HG03066 (cell line): ENCODE data around the gene DAAM2.

Experiments used
- ATAC-seq: cut with Tn5 transposase; IDR thresholded peaks from one replicate; pipeline ENCODE4 v1.9.1; 2021; ENCODE audit warnings: low read depth; ENCODE audit not compliant: unreplicated experiment

DAAM2 gene

DNA sequence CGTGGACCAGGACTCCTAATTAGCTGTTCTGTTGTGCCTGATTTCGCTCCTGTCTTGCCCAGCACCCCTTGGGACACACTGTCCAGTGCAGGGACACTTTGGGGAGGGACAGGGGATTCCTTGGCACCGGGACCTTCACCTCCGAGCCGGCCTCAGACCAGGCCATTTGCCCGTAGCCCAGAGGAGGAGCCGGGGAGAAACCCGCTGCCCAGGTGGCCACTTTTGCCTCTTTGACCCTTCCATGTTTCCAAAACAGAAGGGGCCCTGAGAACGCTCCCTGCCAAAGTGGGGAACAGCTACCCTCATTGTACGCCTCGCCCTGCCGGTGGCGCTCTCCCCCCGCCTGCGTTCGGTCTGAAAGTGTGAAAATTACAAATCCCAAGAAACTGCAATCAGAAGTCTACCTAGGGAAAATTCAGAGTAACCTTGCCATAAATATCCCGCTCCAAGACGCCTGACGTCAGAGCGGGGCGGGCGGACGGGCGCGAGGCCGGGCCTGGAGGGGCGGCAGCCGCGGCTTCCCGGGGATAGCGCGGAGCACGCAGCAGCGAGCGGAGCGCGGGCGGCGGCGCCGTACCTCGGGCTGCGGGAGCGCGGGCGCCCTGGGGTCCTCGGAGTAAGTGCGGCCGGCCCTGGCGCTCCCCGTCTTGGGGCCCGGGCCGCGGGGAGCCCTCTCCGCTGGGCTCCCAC is at the start of gene DAAM2:
Gene DAAM2 (plus strand): TSS at position 527 of the 690 bp plus-strand sequence. CDS start 63,927 bp downstream, outside the sequence.
- no peak for ATAC-seq

DNA sequence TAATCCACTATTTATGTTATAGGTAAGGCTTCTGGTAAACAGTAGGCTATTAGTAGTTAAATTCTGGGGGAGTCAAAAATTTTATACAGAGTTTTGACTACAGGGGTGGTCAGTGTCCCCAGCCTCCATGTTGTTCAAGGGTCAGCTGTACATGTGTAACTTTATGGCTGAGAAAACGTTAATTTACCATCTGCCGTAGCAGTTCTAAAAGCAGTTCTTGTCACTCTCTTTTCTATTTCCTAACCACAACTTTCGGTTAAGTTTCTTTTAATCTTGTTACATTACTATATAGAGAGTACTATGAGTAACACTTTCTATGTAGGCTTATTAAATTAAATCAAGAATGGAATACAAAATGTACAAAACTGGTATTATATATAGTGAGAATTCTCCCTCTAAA is 45.4 kb upstream of the DAAM2 start:
- no peak for ATAC-seq

DNA sequence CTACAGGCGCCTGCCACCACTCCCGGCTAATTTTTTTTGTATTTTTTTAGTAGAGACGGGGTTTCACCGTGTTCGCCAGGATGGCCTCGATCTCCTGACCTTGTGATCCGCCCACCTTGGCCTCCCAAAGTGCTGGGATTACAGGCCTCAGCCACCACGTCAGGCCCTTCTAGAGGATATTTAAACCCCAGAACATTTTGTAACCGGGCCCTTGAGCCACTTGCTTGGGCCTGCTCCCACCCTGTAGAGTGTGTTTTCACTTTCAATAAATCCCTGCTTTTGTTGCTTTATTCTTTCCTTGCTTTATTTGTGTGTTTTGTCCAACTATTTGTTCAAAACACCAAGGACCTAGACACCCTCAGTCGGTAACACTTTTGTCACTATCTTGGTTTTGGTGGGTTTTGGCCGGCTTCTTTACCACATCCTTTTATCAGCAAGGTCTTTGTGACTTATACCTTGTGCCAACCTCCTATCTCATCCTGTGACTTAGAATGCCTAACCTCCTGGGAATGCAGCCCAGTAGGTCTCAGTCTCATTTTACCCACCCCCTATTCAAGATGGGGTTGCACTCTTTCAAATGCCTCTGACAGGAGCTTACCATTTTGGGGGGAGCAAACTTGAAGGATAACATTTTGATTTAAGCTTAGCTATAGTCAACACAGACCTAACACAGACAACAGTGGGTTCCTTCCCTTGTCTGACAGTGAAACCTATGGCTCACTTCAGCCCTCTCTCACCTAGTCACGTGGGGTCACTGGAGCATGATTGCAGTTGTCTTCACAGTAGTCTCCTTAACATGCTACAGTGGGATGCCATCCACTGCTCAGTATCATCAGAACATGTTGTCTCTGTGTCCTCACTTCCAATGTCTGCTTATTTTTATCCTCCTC is 39.1 kb upstream of the DAAM2 start:
- ATAC-seq = no peak

DNA sequence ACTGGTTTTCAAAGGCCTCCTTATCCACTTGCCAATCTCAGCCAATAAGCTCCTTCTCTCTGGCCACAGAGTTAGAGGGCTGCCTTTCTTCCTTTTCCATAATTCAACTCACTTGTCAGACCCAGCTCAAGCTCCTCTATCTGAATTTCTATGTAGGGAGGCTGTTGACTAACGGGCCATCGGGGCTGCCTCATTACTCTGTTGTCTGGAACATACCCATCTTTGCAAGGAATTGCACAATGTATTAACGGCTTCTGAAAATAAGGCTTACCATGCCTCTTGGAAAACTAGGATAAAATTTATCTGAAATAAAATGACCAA is 38.5 kb upstream of the DAAM2 start:
- no peak for ATAC-seq

DNA sequence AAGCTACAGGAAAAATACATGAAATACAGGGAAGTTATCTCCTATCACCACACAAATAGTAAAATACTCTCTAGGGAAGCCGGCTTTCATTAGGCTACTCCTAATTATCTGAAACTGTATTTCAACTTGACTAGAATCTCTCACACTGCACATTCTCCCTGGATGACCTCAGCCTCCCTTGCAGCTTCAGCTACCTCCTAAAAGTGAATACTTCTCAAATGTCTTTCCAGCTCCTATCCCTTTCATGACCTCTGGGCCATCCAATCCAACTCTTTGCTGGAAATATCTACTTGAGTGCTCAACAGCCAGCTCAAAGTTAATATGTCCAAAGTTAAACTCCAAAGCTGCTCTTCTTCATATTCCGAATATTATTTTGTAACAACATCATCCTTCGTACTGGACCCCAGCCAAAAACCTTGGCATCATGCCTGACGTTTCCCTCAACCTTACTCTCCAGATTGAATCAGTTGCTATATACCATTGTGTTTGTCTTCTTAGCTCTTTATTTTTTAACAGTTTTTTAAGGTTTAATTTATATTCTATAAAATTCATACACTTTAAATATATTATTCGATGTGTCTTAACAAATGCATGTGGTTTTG is 37.6 kb upstream of the DAAM2 start:
- ATAC-seq = no peak

DNA sequence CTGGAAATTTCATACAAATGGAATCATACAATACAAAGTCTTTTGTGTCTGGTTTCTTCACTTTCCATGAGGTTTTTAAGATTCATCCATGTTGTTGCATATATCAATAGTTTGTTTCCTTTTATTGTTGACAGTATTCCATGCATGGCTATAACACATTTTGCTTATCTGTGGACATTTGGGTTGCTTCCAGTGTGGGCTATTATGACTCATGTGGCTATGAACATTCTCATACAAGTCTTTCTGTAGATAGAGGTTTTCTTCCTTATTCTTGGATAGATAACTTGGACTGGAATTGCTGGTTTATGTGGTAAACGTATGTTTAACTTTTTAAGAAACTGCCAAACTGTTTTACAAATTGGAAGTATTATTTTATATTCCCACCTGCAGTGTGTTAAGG is 36.9 kb upstream of the DAAM2 start:
- ATAC-seq = no peak

DNA sequence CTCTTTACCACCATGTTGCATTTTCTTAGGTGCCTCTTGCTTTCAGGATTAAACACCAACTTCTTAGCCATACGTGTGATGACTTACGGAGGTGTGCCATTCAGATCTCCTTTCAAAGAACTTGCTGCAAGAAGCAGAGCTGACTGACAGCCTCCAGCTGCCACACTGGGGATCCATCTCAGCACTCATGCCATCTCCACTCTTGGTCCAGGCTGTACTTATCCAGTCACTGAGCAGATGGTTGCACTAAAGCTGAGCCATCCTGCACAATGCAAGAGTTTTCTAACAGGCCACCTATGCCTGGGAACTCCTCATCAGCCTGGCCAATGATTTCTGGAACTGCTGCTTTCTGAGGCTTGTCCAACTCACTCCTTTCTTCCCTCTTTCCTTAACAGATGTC is 35.6 kb upstream of the DAAM2 start:
- no peak for ATAC-seq

DNA sequence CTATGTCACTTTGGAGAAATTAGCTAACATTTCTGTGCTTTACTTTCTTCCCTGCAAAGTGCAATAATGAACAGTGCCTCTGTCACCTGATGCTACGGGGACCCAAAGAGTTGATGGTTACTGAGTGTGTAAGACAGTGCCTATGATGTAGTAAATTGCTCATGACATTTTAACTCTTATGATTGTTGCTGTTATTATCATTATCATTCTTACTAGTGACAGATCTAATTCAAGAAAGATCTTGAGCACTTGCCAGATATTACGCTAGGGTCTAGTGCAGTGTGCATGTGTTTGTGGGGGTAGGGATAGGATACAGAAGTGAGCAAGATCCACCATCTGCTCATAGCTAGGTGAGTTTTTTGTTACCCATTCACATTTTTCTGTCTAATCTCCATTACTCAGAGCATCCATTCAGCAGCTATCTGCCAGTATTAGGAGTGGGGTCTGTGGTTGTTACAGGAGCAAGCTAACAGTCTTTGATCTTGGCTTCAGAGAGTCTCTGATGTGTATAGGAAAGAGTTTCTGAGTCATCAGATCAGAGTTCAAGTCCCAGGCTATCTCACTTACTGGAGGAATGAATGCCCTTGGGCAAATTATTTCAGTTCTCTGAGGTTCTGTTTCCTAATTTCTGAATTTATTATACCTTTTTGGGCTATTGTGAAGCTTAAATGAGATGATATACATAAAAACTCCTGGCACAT is 33.1 kb upstream of the DAAM2 start:
- no peak for ATAC-seq

DNA sequence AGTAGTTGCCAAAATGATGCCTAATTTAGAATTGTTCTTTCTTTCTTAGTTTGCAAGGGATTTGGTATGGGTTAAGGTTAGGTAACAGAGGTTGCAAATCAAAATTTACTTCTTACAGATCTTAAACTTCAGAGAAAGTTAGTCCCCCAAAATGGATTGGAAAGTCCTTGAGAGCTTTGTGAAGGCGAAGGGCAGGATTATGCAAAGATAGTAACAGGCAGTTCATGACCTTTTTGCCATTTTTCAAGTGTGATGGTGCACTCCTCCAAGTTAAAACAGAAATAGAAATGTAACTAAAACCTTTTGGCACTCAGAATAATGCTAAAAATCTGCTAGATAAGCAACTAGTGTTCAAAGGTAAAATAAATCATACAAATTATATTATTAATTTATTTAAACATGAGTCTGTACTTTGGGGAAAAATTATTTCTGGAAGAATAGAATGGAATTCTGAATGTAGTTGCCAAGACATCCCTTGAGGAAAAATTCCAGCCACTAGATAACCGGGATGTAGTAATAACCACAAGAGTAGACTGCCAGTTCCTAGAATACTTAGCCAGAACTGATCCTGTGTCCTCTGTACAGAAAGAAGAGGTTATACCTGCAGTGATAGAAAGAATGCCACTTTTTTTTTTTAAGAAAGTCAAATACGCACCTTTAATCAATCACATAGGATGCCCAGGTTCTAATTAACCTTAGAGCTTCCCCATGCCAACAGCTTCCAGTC is 31.8 kb upstream of the DAAM2 start:
- ATAC-seq = no peak

DNA sequence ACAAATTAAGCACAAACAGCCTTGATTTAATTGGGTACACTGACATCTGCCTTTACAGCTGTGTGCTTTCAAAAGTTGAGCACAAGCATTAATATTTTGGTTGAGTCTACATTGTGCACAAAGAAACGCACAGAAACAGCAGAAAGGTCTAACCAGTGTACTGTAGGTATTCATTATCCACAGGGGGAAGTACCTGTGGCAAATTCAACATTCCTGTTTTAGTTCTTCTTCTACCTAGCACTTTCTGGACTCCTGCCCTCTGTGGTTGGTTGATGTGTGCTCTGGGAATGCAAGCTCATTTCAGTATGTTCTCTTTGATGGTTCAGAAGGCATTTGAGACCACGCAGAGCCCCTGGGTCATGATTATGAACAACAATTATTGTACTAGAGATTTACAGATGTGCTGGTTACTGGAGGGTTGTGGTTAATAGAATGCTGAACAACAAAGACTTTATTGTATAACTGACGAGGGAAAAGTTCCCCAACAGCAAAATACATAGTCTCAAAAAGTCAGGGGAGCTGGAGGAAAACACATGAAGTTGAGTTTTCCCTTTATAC is 26.6 kb upstream of the DAAM2 start:
- ATAC-seq = no peak

DNA sequence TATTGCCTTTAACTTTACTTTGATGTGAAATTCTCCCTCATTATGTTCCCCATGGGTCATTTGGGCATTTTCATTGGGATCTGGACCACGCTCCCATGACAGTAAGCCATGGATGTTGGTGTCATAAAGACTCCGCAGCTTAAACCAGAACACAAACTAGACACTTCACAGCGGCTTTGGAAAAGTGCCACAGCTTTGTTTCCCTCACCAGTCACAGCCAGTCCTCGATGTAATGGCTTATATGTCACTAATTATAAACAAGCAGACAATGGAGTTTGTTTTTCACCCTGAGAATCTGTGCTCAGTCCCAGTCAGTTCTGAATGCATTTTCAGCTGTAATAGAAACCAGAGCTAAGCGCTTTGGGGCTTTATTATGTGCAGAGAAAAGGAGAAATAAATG is 23.2 kb upstream of the DAAM2 start:
- ATAC-seq = no peak

DNA sequence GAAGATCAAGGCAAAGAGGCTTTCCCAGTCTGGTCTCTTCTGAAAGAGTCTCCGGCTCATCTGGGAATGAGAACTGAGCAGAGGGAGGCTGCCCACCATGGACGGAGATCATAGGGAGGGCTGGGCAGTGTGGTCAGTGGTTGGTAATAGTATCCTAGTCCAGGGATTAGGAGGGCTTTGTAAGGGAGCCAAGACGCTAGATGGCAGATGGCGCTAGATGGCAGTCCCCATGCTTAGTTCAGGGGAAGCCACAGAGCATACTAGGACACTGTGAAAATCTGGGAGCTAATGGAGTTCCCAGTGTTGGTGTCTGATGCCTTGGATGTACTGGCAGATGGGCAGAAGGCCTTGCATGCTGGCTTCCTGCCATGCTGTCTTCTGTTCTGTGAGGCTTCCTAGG is 21.7 kb upstream of the DAAM2 start:
- no peak for ATAC-seq

DNA sequence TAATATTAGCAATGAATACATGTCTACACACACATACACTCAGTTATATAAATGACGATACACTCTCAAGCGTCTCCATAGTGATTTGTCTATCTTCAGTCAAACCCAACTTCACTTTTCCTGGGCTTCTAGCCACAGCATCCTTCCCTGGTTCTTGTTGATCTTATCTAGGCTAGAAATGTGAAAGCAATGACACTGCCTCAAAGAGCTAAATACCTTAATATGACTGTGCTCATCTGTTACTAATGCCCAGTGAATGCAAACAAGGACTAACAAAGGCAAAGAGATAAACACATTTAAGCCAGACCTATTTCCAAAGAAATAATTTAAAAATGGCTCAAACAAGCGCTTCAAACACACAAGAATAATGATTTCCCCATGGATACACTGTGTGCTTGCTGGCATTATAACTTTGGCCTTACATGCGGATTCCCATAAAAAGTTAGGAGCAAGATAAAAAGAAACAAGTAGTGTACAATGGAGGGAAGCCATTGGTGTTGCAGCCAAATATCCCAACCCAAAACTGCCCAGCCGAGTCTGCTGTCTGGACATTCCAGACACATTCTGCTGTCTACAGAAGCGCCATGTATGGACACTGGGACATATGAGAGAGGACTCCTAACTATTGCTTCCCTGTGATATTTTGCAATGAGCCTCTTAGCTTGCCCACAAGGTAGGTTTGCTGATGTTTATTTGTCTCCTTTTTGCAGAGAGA is 19.5 kb upstream of the DAAM2 start:
- no peak for ATAC-seq

DNA sequence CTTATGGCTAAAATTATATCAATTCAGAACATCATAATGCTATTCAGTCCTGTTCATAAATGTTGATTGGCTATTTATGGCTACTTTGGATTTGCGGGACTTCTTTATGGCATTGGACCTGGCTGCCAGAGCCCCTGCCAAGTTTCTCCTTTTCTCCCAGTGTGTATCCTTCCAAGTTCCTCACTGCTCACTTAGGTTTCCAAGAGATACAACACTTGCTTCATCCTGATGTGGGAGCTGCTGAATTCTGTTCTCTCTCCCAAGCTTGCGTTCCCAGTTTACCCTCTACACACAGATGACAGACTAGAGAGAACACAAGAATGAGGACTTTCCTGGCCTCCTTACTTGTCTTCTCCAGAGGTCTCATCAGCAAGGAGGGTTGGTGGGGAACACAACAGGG is 18.4 kb upstream of the DAAM2 start:
- no peak for ATAC-seq

DNA sequence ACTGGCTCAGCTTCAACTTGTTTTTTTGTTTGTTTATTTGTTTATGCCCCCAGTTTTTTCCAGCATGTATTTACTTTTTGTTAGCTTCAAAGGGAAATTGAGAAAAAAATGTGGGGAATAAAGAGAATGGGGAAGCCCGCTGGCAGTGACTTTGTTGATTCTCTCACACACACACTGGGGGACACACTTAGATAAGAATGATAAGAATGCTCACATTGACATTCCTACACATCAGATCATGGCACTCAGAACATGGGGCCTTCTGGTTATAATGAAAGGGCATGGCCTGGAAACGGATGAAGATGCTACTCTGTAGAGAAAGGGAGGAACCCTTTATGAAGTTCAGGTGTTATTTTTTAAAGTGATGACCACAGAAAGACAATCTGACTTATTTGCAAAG is 15.6 kb upstream of the DAAM2 start:
- no peak for ATAC-seq

DNA sequence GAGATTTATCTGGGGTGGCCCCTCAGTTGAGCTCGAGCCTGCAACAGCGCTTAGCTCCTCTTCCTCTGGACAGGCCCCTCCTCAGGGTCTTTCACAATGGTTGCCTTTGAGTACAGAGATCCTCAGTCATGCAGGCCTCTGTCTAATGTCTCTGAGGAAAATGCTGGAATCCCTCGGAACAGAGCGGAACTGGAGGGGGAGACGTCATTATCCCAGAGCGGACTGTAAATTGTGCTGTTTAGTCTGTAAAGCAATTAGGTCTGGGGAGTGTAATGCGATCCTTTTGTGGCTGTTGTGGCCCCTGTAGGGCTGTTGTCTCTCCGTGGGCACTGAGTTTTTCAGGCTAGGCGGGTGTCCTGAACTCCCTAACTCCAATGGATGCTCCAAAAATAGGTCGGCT is 15.0 kb upstream of the DAAM2 start:
- no peak for ATAC-seq

DNA sequence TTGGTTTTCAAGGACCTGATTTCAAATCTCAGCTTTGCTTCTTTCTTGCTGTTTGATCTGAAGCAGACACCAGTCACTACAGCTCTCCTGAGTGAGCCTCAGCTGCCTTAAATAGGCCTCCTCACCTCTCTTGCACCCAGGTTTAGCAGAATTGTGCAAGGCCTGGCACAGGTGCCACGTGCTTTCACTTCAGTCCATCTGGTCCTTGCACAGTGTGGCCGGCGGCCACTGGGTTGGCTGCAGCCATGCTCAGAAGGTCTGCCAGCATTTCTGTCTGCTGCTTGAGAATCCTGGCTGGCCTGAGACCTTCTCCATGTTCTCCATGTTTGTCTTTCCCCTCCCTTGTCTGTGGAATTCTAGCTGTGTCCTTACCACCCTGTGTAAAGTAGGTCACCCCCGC is 14.5 kb upstream of the DAAM2 start:
- no peak for ATAC-seq

DNA sequence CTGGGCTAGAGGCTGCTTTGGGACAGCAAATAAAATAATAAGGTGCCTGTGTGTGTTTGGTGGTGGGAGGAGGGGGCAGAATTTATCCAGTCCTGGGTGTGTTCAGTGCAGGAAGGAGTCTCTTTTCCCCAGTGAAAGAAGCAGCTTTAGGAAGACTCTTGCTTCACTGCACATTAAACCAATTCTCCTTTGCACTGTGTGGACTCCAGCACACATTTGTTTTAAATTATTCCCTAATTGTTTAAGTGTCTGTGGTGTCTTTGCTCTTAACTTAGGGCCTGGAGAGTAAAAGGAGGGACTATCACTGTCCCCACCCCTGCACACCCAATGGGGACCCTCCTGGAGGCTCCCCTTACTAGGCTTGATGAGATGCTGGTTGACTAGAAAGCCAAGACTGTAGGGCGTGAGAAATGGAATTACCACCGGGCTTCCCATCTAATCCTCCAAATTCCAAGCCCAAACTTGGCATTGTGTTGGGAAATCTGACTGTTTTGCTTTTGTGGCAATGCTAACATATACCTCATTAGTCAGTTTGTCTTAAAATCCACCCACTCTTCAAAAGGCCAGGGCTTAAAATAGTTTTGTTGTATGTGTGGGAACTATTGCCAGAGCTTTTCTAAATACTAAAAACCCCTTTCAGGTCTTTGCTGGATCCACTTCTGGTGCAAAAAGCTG is 13.5 kb upstream of the DAAM2 start:
- no peak for ATAC-seq

DNA sequence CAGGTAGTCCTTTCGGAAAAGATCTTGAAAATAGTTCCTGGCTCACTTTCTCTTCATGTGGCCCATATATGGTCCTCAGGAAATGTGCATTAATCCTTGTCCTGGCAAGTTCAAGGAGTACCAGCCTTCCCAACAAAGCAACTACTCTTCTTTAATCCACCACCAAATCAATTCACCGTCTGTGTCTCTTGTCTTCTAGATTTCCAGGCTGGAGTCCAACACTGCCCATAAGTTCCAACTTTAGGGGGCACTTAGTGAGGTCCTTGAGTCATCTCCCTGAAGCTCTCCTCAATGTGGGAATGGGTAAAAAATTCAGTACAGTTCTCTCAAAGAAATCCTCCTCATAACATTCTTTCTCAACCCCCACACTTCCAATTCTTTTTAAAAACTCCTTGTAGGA is 6.9 kb upstream of the DAAM2 start:
- no peak for ATAC-seq
